Measurements from ENCODE around the gene CBR1.

GRCh38 chr21:36075953-36076352 is 6.1 kb downstream of the CBR1 start:
- TF ChIP-seq CTCF (IDR thresholded peaks at IDR 0.05; ENCODE audit: low read depth, low read length, poor library complexity, severe bottlenecking): no peak
- no peak for TF ChIP-seq EZH2phosphoT487 (IDR thresholded peaks at IDR 0.05; ENCODE audit: borderline replicate concordance, low read length)
